Kasumi-1 (cell line): ENCODE data around the gene DRAP1.

Experiments
- DNase-seq, 2 experiments: peaks; one replicate each; lab custom pipeline; 2025; lab: John Stamatoyannopoulos, UW

DRAP1 gene

GRCh38 chr11:65961267-65962140 is 42.3 kb downstream of the DRAP1 start, which contains the start of gene SART1:
Gene SART1, plus strand, starts transcription at chr11:65961734. Its CDS starts 47 bp downstream, at chr11:65961781.
- peak; percentile 98 for DNase-seq

- DNase-seq: no peak
Observed at GRCh38 chr11:65962141-65962564, 42.9 kb downstream of the DRAP1 start.

GRCh38 chr11:65964906-65965305 is 45.7 kb downstream of the DRAP1 start:
- DNase-seq: no peak

- DNase-seq: no peak
Observed at GRCh38 chr11:65965986-65966762, 46.9 kb downstream of the DRAP1 start.

GRCh38 chr11:65967329-65967934 is 48.2 kb downstream of the DRAP1 start:
- no peak for DNase-seq

- no peak for DNase-seq
Observed at GRCh38 chr11:65968600-65969482, 49.6 kb downstream of the DRAP1 start.
